ENCODE data around the gene AMACR. TPM values are rescaled to one million over a fixed set of nuclear protein-coding genes. Genes with fewer than 3 reads are reported as not detected.

The AMACR gene
- 10 to 100 TPM; 15.8 to 15.9 TPM for total RNA-seq

DNA sequence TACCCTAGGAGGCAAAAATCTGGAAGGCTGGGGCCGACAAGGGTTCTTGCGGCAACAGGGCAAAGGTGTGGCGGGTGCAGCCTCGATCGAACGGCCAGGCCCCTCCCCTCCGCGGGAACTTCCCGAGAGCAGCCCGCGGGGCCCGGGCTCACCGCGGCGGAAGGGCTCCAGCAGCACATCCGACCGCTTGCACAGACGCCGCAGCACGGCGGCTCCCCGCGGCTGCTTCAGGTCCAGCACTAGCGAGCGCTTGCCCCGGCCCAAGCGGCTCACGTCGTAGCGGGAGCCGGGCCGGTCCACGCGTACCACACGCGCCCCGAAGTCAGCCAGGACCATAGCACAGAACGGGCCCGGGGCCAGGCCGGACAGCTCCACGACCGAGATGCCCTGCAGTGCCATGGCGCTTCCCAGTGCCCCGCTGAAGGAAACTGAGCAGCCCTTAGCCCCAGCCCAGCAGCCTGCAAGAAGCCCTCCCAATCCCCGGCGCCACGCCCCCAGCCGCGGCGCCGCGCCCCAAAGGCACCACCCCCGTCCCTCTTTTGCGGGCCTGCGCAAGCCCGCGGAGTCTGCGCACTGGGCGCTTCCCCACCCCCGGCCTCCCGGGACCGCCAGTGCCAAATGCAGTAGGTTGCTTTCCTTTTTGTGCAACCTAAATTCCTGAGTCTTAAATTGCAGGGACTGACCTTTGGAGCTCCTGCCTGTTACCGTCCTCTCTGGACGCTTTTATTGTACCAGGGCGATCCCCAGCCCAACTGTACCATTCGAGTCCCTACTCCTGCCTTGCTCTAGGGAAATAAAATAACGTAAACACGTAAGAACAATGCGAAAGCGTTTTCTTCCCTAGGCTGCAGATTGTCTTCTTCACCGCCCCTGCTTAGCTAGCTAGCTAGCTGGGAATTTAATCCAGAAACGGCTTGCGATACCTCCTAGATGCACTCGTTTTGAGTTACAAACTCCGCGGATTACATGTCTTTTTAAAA lies at the start of gene AMACR:
TSS of gene AMACR (minus strand) at position 430 of the 980 bp plus-strand sequence. CDS start at position 399, 31 bp downstream.
- POLR2A ChIA-PET: no interaction called here
- CTCF ChIA-PET: interaction anchor here (0.6 to 1.0 kb wide), 3 partner anchors 11 to 15 kb away, joined by 3 to 4 read pairs (median 3); no protein-coding TSS in a partner anchor

GRCh38 chr5:34057569-34057968 lies 49.7 kb upstream of the AMACR start:
- CTCF ChIA-PET: no interaction called here
- POLR2A ChIA-PET: no interaction called here

- ChIA-PET POLR2A (no interaction called here), CTCF (no interaction called here)
Measured at GRCh38 chr5:34057118-34057517, 49.3 kb upstream of the AMACR start.

GRCh38 chr5:34055667-34056066 lies 47.8 kb upstream of the AMACR start:
- CTCF ChIA-PET: no interaction called here
- POLR2A ChIA-PET: no interaction called here

GRCh38 chr5:34054400-34054729 lies 46.5 kb upstream of the AMACR start:
- POLR2A ChIA-PET: no interaction called here
- CTCF ChIA-PET: no interaction called here

DNA sequence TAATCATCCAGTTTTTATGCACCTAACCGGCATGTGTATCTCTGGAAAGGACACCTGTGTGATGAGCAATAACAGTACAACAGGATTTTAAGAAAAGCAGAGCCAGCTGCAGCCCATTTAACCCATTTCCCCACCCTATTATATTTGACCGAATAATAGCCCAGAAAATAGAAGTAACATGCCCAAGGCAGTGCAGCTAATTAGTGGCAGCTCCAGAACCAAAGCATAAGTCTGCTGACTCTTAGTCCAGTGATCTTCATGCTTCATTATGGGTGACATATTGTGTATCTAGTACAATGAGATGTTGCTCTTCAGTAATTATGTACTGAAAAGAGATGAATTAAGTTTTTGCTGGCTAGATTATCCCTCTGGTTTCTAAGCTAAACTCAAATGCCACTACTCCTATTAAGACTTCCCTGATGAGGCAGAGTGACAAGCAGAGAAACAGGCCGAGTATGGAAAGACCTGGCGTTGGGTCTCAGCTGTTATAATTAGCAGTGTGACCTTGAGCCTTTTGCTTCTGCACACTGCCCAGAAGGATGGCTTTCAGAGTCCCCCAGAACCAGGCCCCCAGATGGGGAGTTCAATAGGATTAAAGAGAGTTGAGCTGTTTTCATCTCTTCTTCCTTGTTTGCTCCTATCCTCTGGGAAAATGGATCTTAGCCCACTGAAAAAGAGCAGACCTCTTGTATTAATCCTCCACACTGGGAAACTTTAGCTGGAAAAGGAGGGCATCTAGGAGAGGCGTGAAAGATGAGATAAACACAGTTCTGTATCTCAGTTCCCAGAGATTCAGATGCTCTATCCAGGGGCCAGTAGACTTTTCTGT lies 45.9 kb upstream of the AMACR start:
- POLR2A ChIA-PET: no interaction called here
- CTCF ChIA-PET: no interaction called here

- POLR2A ChIA-PET: no interaction called here
- CTCF ChIA-PET: no interaction called here
Measured at GRCh38 chr5:34053133-34053532, 45.3 kb upstream of the AMACR start.

DNA sequence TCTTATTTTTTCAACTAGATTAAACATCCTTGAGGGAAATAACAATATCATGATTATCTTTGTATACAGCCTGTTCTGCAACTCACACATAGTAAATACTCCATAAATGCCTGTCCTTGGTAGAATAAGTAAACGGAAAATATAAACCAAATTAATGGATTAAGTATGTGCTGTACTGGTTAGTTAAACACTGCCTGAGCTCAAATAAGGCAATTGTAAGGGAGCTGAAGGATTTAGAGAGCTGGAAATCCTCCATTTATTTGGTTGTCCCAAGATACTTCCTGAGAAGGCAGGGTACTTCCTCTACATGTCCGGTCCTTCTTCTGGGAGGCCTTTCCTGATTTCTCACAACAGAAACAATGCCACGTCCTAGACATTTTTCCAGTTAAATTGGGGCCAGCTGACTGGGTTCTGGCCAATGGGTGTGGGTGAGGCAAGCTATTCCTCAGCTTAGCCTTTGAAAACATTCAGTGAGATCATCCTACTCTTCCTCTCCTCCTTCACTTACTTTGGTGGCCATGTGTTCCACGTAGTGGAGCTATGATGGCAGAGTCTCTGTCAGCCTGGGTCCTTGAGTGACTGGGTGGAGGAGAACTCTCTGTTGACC lies 43.6 kb upstream of the AMACR start:
- ChIA-PET POLR2A (no interaction called here), CTCF (no interaction called here)

GRCh38 chr5:34047774-34048572 lies 40.1 kb upstream of the AMACR start:
- CTCF ChIA-PET: no interaction called here
- POLR2A ChIA-PET: no interaction called here

GRCh38 chr5:34047143-34047542 lies 39.3 kb upstream of the AMACR start:
- ChIA-PET POLR2A (no interaction called here), CTCF (no interaction called here)

DNA sequence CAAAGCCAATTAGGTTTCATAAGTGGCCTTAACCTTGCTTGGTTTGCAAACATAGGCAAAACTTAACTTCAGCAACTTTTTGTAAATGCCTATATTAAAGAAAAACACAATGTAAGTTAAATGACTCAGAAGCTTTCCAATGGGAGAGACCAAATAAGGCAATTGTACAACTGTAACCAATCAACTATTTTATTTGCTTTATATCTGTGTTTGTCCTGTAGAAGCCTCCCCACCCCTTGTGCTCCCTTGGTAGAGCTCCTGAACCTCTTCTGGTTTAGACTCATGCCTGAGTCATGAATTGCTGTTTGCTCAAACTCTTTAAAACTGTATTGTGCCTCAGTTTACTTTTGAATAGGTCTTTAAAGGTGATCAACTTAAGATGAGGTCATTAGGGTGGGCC lies 38.1 kb upstream of the AMACR start:
- CTCF ChIA-PET: no interaction called here
- POLR2A ChIA-PET: no interaction called here

GRCh38 chr5:34045023-34045422 lies 37.2 kb upstream of the AMACR start:
- CTCF ChIA-PET: no interaction called here
- POLR2A ChIA-PET: no interaction called here

DNA sequence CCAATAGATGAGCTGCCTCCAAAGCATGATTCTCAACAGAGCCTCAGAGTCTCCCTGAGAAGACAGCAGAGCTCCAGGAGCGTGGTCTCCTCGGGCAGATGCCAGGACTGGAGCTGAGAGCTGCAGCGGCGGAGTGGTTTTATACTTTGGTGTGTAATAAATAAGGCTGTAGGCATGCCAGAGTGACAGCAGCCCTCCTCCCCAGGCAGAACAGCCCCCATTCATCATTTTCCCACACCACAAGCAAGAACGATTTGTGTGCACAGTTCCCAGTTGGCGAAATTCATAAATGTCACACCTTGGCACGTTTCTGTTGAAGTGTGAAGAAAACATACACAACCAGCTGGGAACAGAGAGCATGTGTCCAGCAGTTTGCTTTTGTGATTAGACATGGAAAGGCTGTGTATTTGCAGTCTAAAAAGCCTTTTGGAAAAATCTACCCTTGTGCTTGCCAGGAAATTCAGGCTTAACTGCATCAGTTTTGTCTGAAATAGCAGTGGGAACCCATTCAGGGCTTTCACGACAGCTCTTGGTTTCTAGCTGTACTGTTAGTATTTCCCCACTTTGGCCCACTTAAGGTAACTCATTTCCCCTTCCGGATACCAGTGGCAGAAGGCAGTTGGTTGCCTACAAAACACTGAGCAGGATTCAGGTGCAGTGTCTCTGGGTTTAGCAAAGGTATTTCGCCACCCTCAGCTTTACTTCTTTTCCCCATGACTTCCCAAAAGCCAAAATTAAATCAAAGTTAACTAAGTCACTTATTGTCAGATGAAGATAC lies 35.4 kb upstream of the AMACR start, which contains the start of gene C1QTNF3:
TSS of gene C1QTNF3 (minus strand) at position 115 of the 778 bp plus-strand sequence. CDS start at position 27, 88 bp downstream.
- ChIA-PET POLR2A (no interaction called here), CTCF (no interaction called here)

DNA sequence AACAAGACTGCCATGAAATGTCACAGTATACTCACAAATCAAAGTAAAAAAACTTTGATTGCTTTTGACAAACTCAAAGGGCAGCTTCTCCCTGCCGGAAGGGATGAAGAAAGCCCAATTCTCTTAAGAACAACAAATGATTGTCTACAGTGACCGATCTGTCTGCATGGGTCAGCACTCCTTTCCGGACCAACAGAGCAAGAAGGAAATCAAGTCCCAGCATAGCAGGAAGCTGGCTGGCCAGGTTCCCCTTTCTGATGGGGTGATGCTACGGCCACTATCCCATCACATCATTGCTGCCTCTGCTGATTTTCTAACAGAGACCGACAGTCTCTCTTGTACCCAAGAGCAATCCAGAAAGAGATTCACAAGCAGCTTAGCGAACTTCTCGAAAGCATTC lies 34.5 kb upstream of the AMACR start:
- POLR2A ChIA-PET: no interaction called here
- CTCF ChIA-PET: no interaction called here

DNA sequence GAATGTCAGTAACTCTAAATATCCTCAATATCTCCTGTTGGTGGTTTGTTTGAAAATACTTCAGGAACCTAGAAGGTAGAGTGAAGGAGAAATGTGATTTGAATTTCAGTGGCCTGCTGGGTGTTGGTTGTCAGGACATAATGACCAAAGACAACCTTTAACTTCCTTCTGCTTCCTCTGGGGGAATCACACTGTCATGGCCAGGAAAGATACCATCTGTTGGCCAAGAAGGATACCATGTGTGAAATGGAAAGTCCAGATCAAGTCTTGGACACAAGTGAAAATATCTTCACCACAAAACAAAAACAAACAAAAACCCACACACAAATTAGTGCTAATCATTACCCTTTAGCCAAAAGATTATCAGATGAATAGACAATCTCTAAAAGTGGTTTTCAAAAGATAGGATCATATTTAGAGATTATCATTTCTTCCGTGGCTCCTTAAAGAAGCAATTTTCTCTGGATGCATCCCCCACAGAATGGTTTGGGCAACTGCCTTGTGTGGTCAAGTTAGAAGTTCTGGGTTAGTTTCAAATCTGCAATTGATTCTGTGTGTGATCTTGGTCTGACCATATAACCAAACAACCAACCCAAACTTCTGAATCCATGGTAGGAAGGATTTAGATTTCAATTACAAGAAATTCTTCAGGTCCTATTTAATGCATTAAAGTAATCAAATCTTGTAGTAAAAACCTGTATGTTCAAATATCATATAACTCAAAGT lies 33.6 kb upstream of the AMACR start:
- ChIA-PET CTCF (no interaction called here), POLR2A (no interaction called here)

DNA sequence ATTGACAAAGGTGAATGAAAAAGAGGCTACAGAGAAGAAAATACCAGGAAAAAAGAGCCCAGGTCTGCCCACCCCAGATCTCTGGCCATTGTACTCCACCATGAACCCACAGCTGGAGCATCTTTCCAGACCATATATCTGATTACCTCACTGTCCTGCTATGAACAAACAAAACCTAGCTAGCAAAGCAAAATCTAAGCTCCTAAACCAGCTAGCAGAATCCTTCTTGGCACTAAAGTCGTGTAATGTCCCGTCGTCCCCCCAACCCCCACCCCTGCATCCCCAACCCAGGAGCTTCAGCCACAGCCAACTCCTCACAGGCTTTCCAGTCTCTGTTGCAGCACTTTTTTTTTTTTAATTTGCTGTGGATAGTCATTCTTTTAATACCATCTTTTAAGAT lies 32.6 kb upstream of the AMACR start:
- ChIA-PET CTCF (no interaction called here), POLR2A (no interaction called here)

- ChIA-PET POLR2A (no interaction called here), CTCF (no interaction called here)
Measured at GRCh38 chr5:34039398-34040157, 31.7 kb upstream of the AMACR start.

DNA sequence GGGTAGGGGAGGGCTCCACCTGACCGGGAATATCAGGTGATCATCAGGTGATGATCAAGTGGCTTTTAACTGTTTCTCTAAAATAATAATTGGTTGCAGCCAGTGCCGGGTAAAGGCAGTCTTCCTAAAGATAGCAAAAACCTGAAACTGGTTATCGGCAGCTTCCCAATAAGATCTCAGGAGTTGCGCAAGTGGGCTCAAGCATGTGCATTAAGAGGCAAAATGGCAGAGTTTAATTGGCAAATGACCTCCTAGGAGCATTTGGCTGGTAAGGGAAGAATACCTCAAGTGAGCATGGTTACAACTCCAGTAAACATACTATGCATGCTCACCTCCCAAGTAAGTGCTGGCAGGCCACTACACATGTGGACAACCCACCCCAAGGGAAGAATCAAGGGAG lies 31.0 kb upstream of the AMACR start:
- POLR2A ChIA-PET: no interaction called here
- CTCF ChIA-PET: no interaction called here
